Left renal cortex interstitium (tissue), 4 donors: ENCODE measurements around the gene SLC35E3. TPM values are rescaled to one million over a fixed set of nuclear protein-coding genes. Genes with fewer than 3 reads are reported as not detected.

Source experiments
- DNase-seq, 4 donors: peaks; one replicate each; pipeline ENCODE4 v3.0.0-alpha.2; 2013; ENCODE audit warnings: low read depth in 4 of 4, low spot score in 2 of 4, missing footprints in 1 of 4
- polyA plus RNA-seq, 4 donors: library from polyadenylated mRNA; unstranded; fragments of 120-200 nt; gene quantifications; one replicate each; pipeline ENCODE4 v1.2.1, GENCODE V29; 2013; ENCODE audit not compliant: insufficient read length in 4 of 4

Gene SLC35E3
- polyA plus RNA-seq, 4 donors = 14.1 to 21.1 (median 19.2) TPM

GRCh38 chr12:68768431-68768939 is 22.5 kb downstream of the SLC35E3 start:
- no peak for DNase-seq

- no peak for DNase-seq
Measured at GRCh38 chr12:68769941-68770340, 24.0 kb downstream of the SLC35E3 start.

- no peak for DNase-seq
Measured at GRCh38 chr12:68771223-68771925, 25.4 kb downstream of the SLC35E3 start.

GRCh38 chr12:68772714-68773113 is 26.7 kb downstream of the SLC35E3 start:
- no peak for DNase-seq

- DNase-seq = no peak
Measured at GRCh38 chr12:68773582-68773981, 27.6 kb downstream of the SLC35E3 start.

GRCh38 chr12:68775121-68775630 is 29.2 kb downstream of the SLC35E3 start:
- no peak for DNase-seq

- no peak for DNase-seq
Measured at GRCh38 chr12:68776976-68777610, 31.1 kb downstream of the SLC35E3 start.

GRCh38 chr12:68779280-68779679 is 33.3 kb downstream of the SLC35E3 start:
- no peak for DNase-seq

GRCh38 chr12:68780731-68781130 is 34.8 kb downstream of the SLC35E3 start:
- DNase-seq = no peak

- DNase-seq = no peak
Measured at GRCh38 chr12:68781728-68782127, 35.8 kb downstream of the SLC35E3 start.

GRCh38 chr12:68784015-68784414 is 38.0 kb downstream of the SLC35E3 start:
- no peak for DNase-seq

GRCh38 chr12:68785358-68785757 is 39.4 kb downstream of the SLC35E3 start:
- no peak for DNase-seq

- no peak for DNase-seq
Measured at GRCh38 chr12:68785823-68786222, 39.8 kb downstream of the SLC35E3 start.

GRCh38 chr12:68786929-68787328 is 41.0 kb downstream of the SLC35E3 start:
- DNase-seq = no peak

GRCh38 chr12:68788554-68789143 is 42.7 kb downstream of the SLC35E3 start:
- no peak for DNase-seq

- DNase-seq = no peak
Measured at GRCh38 chr12:68789144-68789878, 43.3 kb downstream of the SLC35E3 start.

- DNase-seq = no peak
Measured at GRCh38 chr12:68790081-68790951, 44.3 kb downstream of the SLC35E3 start.

- no peak for DNase-seq
Measured at GRCh38 chr12:68790952-68791234, 44.9 kb downstream of the SLC35E3 start.

GRCh38 chr12:68791897-68792481 is 46.0 kb downstream of the SLC35E3 start:
- DNase-seq = no peak

- DNase-seq = no peak
Measured at GRCh38 chr12:68792952-68793351, 47.0 kb downstream of the SLC35E3 start.
